ENCODE measurements around the gene PLEKHH3.
"Not testable (repeated sequence)": the region's sequence is repeated elsewhere in the genome, so short reads cannot be mapped to it uniquely, and the experiment has no call there.

Gene PLEKHH3

DNA sequence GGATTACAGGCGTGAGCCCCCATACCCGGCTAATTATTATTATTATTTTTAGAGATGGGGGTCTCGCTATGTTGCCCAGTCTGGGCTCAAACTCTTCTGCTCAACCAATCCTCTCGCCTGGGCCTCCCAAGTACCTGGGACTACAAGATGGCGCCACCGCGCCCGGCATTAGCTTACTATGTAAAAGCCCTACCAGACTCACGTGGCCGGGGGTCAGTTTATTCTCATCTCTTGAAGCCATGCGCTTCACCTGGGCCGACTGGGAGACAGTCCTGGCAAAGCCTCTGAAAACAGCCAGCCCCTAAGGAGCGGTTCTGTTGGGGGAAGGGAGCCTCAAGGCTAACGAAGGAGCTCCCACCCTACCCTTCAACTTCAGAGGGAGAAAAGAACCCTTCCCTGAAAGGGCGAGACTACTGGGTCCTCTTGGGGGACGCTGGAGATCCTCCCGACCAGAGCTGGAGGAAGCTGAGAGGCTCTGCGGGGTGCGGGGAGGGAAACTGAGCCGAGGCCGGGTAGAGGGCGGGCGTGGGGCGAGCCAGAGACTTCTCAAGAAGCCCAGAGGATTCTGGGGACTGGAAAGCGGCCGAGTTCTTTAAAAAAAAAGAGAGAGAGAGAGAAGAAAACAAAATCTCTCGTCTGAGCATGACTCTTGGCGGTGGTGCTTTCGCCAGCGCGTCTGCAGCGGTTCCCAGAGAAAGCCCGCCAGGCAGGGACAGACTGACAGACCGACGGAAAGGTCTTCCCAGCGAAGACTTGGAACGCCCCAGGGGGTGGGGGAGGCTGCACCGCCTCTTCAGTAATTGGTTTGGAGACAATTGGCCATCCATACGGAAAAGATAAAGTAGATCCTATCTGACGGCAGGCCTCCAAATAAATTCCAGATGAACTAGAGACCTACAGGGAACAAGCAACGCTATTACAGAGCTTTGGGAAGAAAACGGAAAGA is 23.3 kb downstream of the PLEKHH3 start:
- no peak overlapping the region for H3K4me3 ChIP-seq (ENCODE audit: low read length)
- no peak for TF ChIP-seq ZNF274 (IDR thresholded peaks at IDR 0.05; ENCODE audit: low read depth, low read length)

DNA sequence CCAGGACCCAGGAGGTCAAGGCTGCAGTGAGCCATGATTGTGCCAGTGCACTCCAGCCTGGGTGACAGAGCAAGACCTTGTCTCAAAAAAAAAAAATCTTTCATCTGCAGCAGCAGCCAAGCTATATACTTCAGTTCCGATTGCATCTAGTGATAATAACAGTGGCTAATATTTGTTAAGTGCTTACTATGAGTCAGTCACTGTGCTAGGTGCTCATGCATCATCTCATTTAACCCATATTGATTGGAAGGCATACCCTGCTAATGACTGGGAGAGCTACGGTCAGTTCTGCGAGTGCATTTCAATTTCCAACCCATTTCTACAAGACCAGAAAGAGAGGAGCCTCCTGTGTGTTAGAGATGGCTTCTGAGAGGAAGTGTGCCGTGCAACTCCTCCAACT is 25.4 kb downstream of the PLEKHH3 start:
- H3K4me3 ChIP-seq (ENCODE audit: low read length), result no peak overlapping the region
- TF ChIP-seq ZNF274 (IDR thresholded peaks at IDR 0.05; ENCODE audit: low read depth, low read length), result no peak

DNA sequence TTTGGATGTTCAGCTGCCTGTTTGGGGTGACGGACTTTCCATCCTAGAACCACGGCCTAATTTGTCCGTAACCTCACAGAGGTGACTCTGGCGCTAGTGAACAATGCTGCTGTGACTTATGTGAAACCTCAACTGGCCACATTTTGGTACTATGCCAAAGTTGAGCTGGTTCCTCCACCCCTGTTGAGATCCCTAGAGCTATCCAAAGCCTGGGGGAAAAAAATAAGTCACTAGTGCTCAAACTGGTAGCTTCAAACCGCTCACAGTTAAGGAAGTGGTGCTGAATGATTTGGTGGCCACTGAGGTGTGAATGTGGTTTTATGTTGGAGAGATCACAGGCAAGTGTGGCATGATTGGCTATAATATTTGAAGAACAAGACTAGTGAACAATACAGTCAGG is 29.0 kb downstream of the PLEKHH3 start:
- no peak for TF ChIP-seq ZNF274 (IDR thresholded peaks at IDR 0.05; ENCODE audit: low read depth, low read length)
- H3K4me3 ChIP-seq (ENCODE audit: low read length), result no peak overlapping the region

DNA sequence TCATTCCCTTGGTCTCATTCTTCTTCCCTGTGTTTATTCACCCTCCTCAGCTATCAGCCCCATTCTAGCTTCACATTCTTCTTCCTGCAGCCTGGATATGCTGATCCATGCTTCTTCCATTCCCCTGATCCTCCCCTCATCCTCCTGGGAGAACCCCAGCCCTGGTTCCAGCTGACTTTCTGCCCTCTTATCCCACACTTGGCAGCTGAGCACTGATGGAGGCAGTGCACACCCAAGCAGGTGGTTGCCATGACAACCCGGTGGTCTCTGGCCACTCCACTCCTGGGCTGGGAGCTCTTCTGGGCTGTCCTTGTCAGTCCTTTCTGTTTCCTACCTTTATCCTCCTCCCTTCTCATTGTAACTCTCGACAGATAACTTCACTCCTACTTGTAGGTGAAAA is 34.5 kb downstream of the PLEKHH3 start:
- no peak for TF ChIP-seq ZNF274 (IDR thresholded peaks at IDR 0.05; ENCODE audit: low read depth, low read length)
- H3K4me3 ChIP-seq (ENCODE audit: low read length), result no peak overlapping the region

DNA sequence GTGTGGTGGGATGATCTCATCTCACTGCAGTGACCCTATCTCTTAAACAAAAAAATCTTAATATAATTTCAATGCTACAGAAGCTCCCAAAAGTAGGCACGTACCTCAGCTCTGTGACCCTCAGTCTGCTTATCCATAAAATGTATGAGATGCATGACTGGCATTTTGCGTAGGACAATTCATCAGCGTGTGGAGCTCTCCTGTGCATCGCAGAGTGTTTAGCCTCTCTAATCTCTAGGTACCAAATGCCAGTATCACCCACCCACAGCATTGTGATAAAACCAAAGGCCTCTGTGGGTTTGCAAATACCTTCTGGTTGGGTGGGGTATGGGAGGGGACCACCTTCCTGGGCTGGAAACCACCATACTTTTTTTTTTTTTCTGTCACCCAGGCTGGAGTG is 36.7 kb downstream of the PLEKHH3 start:
- no peak overlapping the region for H3K4me3 ChIP-seq (ENCODE audit: low read length)
- TF ChIP-seq ZNF274 (IDR thresholded peaks at IDR 0.05; ENCODE audit: low read depth, low read length), result no peak

DNA sequence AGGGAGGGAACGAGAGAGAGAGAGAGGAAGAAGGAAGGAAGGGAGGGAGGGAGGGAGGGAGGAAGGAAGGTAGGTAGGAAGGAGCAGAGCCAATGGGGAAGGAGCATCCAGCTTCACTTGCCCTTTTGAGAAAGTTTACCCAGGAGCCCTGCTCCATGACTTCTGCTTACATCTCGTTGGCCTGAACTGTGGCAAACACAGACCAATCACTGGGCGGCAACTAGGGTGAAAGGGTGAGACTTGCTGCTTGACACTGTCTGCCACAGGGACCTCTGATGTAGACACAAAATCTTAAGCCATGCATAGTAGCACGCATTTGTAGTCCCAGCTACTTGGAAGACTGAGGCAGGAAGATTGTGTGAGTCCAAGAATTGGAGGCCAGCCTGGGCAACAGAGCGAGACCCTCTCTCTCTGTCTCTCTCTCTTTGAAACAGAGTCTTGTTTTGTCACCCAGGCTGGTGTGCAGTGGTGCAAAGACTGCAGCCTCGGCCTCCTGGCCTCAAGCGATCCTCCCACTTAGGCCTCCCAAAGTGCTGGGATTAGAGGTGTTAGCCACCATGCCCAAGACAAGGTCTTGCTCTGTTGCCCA is 37.2 kb downstream of the PLEKHH3 start:
- no peak overlapping the region for H3K4me3 ChIP-seq (ENCODE audit: low read length)
- no peak for TF ChIP-seq ZNF274 (IDR thresholded peaks at IDR 0.05; ENCODE audit: low read depth, low read length)

DNA sequence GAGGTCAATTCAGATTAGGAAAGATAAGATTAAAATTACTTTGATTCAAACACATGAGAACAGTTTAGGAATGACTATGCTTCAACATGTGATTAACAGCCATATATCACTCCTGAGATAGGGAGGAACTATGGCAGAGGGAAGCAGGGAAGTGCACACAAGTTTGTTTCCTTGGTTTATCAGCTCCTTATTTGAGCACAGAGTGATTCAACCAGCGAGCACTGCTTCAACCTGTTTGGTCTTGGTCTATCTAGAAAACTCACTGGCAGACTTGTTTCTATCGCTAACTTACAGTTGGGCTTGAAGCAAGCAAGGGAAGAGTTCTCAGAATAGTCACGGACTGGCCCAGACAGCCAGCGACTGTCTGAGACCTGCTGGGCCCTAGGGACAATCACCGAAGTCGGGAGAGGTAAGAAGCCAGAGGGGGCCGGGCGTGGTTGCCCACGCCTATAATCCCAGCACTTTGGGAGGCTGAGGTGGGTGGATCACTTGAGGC is 43.8 kb downstream of the PLEKHH3 start:
- TF ChIP-seq ZNF274 (IDR thresholded peaks at IDR 0.05; ENCODE audit: low read depth, low read length), result no peak
- no peak overlapping the region for H3K4me3 ChIP-seq (ENCODE audit: low read length)

DNA sequence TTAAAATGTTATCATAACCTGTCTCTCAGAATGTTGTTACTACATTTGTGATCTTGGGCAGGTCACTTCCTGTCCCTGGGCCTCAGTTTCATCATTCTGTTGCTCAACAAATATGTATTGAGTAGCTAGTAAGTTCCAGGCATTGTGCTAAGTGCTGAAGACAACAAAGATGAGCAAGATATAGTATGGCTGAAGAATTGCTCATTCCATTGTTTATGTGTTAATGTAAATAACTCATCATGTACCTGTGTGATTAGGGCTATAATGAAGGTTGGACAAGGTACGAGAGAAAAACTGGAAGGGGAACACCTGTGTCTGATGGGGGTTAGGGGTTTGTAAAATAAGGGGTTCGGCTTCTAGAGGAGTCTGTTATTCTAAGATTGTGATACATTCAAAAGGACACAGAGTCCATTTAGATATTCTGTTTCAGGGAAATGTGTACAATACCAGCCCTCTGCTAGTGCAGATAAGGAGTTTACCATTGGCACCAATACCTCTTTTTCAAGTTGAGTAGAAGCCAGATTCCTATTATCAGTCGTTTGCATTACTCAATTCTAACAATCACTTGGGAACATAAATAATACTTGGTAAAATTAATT is 47.3 kb downstream of the PLEKHH3 start:
- TF ChIP-seq ZNF274 (IDR thresholded peaks at IDR 0.05; ENCODE audit: low read depth, low read length), result no peak
- no peak overlapping the region for H3K4me3 ChIP-seq (ENCODE audit: low read length)

DNA sequence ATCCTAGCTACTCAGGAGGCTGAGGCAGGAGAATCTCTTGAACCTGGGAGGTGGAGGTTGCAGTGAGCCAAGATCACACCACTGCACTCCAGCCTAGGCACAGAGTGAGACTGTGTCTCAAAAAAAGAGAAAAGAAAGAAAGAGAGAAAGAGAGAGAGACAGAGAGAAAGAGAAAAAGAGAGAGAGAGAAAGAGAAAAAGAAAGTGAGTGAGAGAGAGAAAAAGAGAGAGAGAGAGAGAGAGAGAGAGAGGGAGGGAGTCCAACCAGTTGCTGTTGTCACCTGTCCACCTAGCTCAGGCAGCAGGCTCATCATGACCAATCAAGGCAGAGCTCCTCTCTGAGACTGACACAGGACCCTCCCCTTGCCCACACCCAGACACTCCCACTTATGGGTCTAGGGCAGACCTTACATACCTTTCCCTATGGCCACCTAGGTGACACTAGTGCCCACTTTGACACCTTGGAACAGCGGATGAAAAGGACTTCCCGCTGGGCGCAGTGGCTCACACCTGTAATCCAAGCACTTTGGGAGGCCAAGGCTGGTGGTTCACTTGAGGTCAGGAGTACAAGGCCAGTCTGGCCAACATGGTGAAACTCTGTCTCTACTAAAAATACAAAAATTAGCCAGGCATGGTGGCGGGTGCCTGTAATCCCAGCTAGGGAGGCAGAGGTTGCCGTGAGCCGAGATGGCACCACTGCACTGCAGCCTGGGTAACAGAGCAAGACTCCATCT is 49.6 kb downstream of the PLEKHH3 start:
- not testable (repeated sequence) for H3K4me3 ChIP-seq (ENCODE audit: low read length)

DNA sequence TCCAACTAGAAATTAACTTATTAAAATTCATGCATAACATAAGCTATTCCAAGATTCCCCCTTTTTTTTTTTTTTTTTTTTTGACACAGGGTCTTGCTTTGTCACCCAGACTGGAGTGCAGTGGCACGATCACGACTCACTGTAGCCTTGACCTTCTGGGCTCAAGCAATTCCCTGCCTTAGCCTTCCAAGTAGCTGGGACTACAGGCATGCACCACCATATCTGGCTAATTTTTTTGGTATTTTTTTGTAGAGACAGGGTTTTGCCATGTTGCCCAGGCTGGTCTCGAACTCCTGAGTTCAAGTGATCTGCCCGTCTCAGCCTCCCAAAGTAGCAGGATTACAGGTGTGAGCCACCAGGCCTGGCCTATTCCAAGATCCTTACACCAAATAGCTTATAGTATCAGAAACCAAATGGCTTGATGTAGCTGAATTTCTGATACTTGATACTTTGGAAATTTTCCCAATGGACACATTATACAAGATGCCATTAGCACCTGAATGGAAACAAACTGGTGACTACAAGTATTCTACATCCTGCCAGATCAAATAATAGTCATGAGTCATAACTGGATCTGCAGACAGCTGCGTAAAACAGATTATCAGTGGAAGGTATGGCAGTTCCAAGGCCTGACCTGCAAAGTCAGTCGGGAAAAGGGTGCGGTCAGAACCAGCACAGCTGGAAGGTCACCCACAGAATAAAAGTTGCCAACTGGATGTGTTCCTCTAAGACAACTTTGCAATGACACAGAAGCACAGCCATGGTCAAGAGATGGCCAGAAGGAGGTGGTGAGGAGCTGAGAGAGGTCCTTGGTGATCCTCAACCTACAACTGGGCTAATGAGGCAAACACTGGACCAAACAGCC is 52.8 kb downstream of the PLEKHH3 start:
- H3K4me3 ChIP-seq (ENCODE audit: low read length), result no peak overlapping the region
- TF ChIP-seq ZNF274 (IDR thresholded peaks at IDR 0.05; ENCODE audit: low read depth, low read length), result no peak

DNA sequence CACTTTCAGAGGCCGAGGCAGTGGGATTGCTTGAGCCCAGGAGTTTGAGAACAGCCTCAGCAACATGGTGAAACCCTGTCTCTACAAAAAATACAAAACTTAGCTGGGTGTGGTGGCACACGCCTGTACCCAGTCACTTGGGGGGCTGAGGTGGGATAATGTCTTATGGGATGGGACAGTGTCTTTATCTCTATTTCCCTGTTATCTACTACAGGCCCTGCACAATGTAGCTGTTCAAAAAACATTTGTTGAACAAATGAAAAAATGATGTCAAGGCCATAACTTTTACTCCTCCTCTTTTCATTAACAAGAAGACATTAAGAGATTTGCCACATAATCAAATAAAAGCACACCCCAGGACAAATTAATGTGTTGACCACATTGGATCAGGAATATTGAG is 53.5 kb downstream of the PLEKHH3 start:
- TF ChIP-seq ZNF274 (IDR thresholded peaks at IDR 0.05; ENCODE audit: low read depth, low read length), result no peak
- no peak overlapping the region for H3K4me3 ChIP-seq (ENCODE audit: low read length)

DNA sequence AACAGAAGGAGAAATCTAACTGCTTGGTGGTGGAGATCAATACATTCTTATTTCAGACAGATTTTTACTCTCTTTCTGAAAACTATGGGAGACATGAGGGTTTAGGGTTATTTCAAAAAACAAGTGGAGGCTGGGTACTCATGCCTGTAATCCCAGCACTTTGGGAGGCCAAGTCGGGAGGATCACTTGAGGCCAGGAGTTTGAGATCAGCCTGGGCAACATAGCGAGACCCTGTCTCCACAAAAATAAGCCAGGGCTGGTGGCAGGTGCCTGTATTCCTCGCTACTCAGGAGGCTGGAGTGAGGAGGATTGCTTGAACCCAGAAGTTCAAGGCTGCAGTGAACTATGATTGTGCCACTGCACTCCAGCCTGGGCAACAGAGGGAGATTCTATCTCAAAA is 54.8 kb downstream of the PLEKHH3 start:
- H3K4me3 ChIP-seq (ENCODE audit: low read length), result not testable (repeated sequence)

DNA sequence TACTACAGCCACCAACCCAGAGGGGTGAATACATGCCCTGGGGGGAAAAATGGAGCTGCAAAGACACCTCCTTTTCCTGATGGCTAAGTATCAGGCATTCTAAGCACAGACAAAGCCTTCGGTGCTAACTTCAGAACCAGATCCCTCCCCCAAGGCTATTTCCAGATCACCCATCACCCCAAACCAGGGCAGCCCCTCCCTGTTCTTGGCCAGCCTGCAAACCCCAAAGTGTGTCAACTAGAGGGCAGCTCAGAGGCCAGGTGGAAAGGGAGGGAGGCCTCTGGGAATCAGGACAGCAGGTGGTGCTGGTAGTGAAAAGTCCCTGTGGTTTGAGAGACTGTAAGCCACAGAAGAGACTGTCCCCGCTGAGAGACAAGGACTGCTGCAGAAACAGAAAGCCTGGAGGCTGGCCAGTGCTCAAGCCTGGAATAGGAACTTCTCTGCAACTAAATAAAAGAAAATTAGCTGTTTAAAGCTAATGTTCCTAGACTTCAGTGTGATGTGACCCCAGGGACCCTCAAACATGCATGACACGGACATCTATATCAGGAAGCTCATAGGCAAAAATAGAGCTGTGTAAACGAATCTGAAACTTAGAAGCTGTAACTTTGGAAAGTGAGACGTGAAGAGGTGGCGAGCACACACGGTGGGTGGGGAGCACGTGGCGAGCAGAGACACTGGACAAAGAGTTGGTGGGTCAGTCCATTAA is 58.2 kb downstream of the PLEKHH3 start:
- peak overlapping the region; percentile 41; the same call in 1 of the 2 replicates for H3K4me3 ChIP-seq (ENCODE audit: low read length)
- TF ChIP-seq ZNF274 (IDR thresholded peaks at IDR 0.05; ENCODE audit: low read depth, low read length), result no peak
